ENCODE results near the gene PPM1F. TPM values are rescaled to one million over a fixed set of nuclear protein-coding genes. Genes with fewer than 3 reads are reported as not detected.

PPM1F gene
- total RNA-seq, 2 experiments from 2014 or later = 18.2 to 18.8 TPM

DNA sequence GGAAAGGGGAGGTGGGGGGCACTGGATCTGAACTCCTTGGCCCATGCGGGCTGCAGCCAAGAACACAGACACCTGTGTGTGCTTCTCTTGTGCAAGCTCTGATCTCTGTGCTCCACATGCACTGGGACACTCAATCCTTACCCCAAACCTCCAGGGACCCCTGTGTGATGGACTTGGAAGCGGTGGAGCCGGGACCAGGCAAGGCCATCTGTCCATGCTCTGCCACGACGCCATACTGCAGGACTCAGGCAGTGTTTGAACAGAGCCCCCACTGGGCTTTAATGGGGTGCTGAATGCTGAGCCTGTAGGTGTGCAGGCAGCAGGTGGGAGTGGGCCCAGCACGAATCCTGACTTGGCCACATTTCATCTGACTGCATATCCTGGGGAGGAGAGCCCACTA, 23.4 kb downstream of the PPM1F start:
- DNase-seq (no peak), ATAC-seq (no peak)
- H3K36me3 Mint-ChIP-seq (ENCODE audit: low read depth) = no peaks in the 10 kb centered on the region
- H3K4me3 Mint-ChIP-seq = no peak overlapping the region
- ChIA-PET POLR2A (no interaction called here), CTCF (interaction anchor here (1.5 kb wide), 1 partner anchor 43 kb away, joined by 4 read pairs; no protein-coding TSS in a partner anchor)
- TF ChIP-seq, protein P1, sequence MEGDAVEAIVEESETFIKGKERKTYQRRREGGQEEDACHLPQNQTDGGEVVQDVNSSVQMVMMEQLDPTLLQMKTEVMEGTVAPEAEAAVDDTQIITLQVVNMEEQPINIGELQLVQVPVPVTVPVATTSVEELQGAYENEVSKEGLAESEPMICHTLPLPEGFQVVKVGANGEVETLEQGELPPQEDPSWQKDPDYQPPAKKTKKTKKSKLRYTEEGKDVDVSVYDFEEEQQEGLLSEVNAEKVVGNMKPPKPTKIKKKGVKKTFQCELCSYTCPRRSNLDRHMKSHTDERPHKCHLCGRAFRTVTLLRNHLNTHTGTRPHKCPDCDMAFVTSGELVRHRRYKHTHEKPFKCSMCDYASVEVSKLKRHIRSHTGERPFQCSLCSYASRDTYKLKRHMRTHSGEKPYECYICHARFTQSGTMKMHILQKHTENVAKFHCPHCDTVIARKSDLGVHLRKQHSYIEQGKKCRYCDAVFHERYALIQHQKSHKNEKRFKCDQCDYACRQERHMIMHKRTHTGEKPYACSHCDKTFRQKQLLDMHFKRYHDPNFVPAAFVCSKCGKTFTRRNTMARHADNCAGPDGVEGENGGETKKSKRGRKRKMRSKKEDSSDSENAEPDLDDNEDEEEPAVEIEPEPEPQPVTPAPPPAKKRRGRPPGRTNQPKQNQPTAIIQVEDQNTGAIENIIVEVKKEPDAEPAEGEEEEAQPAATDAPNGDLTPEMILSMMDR (IDR thresholded peaks at IDR 0.05) = no peak
- H3K27me3 Mint-ChIP-seq = no peaks in the 10 kb centered on the region
- intact Hi-C loops (cut with micrococcal nuclease) = no loop called here
- H3K4me1 Mint-ChIP-seq (ENCODE audit: low read depth) = no peaks in the 10 kb centered on the region
- H3K27ac Mint-ChIP-seq = no peak overlapping the region
- H3K9me3 Mint-ChIP-seq = no peaks in the 10 kb centered on the region

DNA sequence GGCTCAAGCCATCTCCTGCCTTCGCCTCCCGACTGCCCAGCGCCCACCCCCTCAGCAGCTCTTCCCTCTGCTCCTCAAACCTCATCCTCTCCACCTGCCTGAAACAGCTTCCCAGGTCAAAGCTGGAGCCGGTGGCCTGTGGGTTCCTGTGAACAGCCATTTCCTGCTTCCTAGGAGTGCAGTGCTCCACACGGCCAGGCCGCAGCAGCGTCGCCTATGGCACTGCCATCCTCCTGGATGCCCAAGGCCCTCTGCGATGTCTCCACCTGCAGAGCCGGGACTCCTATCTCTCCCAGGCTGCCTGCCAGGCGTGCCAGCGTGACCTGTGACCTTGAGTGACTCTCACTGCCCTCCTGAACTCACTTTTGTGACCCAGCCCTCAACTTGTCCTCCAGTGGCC, 24.6 kb downstream of the PPM1F start:
- no peaks in the 10 kb centered on the region for H3K9me3 Mint-ChIP-seq
- no peak overlapping the region for H3K27ac Mint-ChIP-seq
- intact Hi-C loops (cut with micrococcal nuclease) = no loop called here
- ChIA-PET CTCF (interaction anchor here (1.5 kb wide), 1 partner anchor 10 kb away, joined by 5 read pairs; no protein-coding TSS in a partner anchor), POLR2A (no interaction called here)
- no peaks in the 10 kb centered on the region for H3K27me3 Mint-ChIP-seq
- H3K36me3 Mint-ChIP-seq (ENCODE audit: low read depth) = no peaks in the 10 kb centered on the region
- ATAC-seq (no peak), DNase-seq (no peak)
- no peak overlapping the region for H3K4me3 Mint-ChIP-seq
- no peaks in the 10 kb centered on the region for H3K4me1 Mint-ChIP-seq (ENCODE audit: low read depth)
- TF ChIP-seq, protein P1 (IDR thresholded peaks at IDR 0.05) = no peak

DNA sequence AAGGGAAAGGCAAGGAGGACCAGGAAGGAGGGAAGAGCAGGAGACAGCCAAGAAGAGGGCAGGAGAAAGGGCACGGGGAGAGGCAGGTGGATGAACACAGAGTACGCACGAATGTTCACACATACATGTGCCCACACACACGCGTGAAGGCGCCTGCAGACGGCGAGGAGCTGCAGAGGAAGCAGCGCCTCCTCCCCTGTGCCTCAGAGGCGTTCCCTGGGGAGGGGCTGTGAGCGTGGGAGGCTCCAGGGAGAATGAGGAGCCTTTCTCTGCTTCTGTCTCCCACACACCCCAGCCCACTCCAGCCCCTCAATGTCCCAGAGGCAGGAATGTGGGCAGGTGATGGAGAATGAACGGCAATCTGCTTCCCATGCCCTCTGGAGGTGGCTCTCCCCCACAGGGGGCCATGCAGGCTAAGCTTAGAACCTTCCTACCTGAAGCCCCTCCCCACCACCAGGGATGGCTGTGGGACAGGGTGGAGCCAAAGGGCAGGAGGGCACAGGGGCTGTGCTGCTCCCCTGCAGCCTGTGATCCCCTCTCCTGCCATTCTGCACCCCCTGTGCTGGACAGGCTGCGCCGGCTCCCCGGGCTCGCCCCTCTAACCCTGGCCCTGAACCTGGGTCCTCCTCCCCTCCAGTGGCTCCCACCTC, 25.3 kb downstream of the PPM1F start:
- Mint-ChIP-seq H3K4me3 (no peak overlapping the region), H3K27me3 (no peaks in the 10 kb centered on the region), H3K9me3 (no peaks in the 10 kb centered on the region), H3K4me1 (ENCODE audit: low read depth) (no peaks in the 10 kb centered on the region), H3K27ac (no peak overlapping the region), H3K36me3 (ENCODE audit: low read depth) (no peaks in the 10 kb centered on the region)
- intact Hi-C loops (cut with micrococcal nuclease) = no loop called here
- ChIA-PET POLR2A (no interaction called here), CTCF (interaction anchor here (1.5 to 1.8 kb wide), 2 partner anchors 10 to 11 kb away, joined by 5 to 6 read pairs; no protein-coding TSS in a partner anchor)
- ATAC-seq (no peak), DNase-seq (no peak)
- TF ChIP-seq, protein P1 (IDR thresholded peaks at IDR 0.05) = no peak

DNA sequence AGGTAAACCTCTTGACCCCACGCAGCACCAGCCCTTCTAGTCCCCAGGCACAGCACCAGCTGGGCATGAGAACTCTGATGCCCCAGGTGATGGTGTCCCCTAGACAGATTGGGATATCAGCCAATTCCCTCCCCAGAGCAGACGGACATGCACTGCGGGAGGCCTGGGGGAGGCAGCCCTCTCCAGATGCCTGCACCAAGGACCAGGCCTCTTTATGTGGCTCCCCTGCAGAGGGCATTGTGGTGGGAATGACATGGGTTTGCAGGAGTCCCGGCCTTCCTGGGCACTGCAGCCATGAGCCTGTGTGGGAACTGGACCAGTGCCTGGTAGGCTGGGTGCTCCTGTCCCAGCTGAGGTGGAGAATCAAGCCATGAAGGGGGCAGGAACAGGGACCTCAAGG, 25.9 kb downstream of the PPM1F start:
- no peaks in the 10 kb centered on the region for H3K36me3 Mint-ChIP-seq (ENCODE audit: low read depth)
- H3K4me3 Mint-ChIP-seq = no peak overlapping the region
- no peaks in the 10 kb centered on the region for H3K9me3 Mint-ChIP-seq
- DNase-seq = no peak
- H3K27me3 Mint-ChIP-seq = no peaks in the 10 kb centered on the region
- H3K27ac Mint-ChIP-seq = no peak overlapping the region
- ChIA-PET CTCF (interaction anchor here (1.8 kb wide), 1 partner anchor 11 kb away, joined by 6 read pairs; no protein-coding TSS in a partner anchor), POLR2A (no interaction called here)
- intact Hi-C loops (cut with micrococcal nuclease) = no loop called here
- no peaks in the 10 kb centered on the region for H3K4me1 Mint-ChIP-seq (ENCODE audit: low read depth)
- ATAC-seq = no peak
- TF ChIP-seq, protein P1 (IDR thresholded peaks at IDR 0.05) = no peak

DNA sequence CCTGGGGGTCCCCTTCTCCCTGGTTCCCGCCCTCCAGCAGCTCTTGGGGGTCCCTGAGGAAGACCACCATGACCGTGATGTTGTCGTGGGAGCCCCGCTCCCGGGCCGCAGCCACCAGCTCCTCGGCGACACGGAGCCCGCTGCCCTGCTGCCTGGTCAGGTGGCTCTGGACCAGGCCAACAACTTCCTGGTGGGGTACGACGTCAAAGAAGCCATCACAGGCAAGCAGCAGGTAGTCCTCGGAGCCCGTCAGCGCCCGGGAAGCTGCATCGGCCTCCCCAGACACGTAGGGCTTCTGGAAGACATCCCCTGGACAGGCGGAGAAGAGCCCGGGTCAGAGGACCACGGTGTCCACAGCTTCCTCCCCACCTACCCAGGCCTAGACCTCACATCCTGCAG, 29.5 kb downstream of the PPM1F start:
- Mint-ChIP-seq H3K9me3 (no peaks in the 10 kb centered on the region), H3K4me1 (ENCODE audit: low read depth) (no peaks in the 10 kb centered on the region), H3K36me3 (ENCODE audit: low read depth) (no peaks in the 10 kb centered on the region), H3K27ac (no peak overlapping the region), H3K4me3 (no peak overlapping the region), H3K27me3 (no peaks in the 10 kb centered on the region)
- no peak for ATAC-seq
- no peak for DNase-seq
- TF ChIP-seq, protein P1 (IDR thresholded peaks at IDR 0.05) = no peak
- intact Hi-C loops (cut with micrococcal nuclease) = no loop called here
- POLR2A ChIA-PET = interaction anchor here (1.1 kb wide), 1 partner anchor 59 kb away, joined by 3 read pairs; the partner anchor contains the start of gene TOP3B
- CTCF ChIA-PET = interaction anchor here (0.8 to 2.3 kb wide), 3 partner anchors 15 to 49 kb away, joined by 3 to 10 read pairs (median 4); partner anchors contain the start of gene PPM1F

Data from activated CD8-positive, alpha-beta T cell treated with anti-CD3 and anti-CD28 coated beads for 36 hours (primary cell).